GM12873 (cell line): ENCODE data around the gene FAM120A.

Experiments
- TF ChIP-seq, protein P1 (sequence below): IDR thresholded peaks from 2 replicates; pipeline ENCODE4 v1.5.1; 2012; ENCODE audit warnings: low read depth, mild to moderate bottlenecking, moderate library complexity, low read length, control low read depth; ENCODE audit not compliant: insufficient read depth; ENCODE audit errors: missing control alignments

Gene FAM120A

GRCh38 chr9:93572636-93573515 lies 121.4 kb downstream of the FAM120A start:
- TF ChIP-seq, protein P1, sequence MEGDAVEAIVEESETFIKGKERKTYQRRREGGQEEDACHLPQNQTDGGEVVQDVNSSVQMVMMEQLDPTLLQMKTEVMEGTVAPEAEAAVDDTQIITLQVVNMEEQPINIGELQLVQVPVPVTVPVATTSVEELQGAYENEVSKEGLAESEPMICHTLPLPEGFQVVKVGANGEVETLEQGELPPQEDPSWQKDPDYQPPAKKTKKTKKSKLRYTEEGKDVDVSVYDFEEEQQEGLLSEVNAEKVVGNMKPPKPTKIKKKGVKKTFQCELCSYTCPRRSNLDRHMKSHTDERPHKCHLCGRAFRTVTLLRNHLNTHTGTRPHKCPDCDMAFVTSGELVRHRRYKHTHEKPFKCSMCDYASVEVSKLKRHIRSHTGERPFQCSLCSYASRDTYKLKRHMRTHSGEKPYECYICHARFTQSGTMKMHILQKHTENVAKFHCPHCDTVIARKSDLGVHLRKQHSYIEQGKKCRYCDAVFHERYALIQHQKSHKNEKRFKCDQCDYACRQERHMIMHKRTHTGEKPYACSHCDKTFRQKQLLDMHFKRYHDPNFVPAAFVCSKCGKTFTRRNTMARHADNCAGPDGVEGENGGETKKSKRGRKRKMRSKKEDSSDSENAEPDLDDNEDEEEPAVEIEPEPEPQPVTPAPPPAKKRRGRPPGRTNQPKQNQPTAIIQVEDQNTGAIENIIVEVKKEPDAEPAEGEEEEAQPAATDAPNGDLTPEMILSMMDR, result no peak

DNA sequence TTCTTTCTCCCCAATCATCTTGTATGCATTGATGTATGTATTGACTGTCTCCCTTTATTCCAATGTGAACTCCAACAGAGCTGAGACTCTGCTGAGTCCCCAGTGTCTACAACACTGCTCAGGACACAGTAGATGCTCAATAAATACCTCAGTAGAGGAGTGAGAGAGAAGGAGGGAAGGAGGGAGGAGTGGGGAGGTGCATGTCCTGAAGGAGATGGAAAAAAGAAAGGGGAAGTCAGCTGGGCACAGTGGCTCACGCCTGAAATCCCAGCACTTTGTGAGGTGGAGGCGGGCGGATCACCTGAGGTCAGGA lies 122.0 kb downstream of the FAM120A start:
- TF ChIP-seq, protein P1, result no peak

GRCh38 chr9:93574091-93574899 lies 122.8 kb downstream of the FAM120A start:
- TF ChIP-seq, protein P1, result no peak

- TF ChIP-seq, protein P1, result no peak
Observed at GRCh38 chr9:93574900-93575795, 123.7 kb downstream of the FAM120A start.

- TF ChIP-seq, protein P1, result no peak
Observed at GRCh38 chr9:93575796-93576257, 124.3 kb downstream of the FAM120A start.

GRCh38 chr9:93576258-93577077 lies 125.0 kb downstream of the FAM120A start, which contains the start of gene PHF2:
Gene PHF2, plus strand, starts transcription at chr9:93576584. Its CDS starts 190 bp downstream, at chr9:93576774.
- TF ChIP-seq, protein P1, result no peak
